HG03066 (cell line): ENCODE measurements around the gene NIFK.
"Not testable (repeated sequence)": the region's sequence is repeated elsewhere in the genome, so short reads cannot be mapped to it uniquely, and the experiment has no call there.

Source experiments
- ATAC-seq: cut with Tn5 transposase; IDR thresholded peaks from one replicate; pipeline ENCODE4 v1.9.1; 2021; ENCODE audit warnings: low read depth; ENCODE audit not compliant: unreplicated experiment

The NIFK gene

GRCh38 chr2:121697108-121697631, 39.5 kb downstream of the NIFK start:
- ATAC-seq, result no peak

DNA sequence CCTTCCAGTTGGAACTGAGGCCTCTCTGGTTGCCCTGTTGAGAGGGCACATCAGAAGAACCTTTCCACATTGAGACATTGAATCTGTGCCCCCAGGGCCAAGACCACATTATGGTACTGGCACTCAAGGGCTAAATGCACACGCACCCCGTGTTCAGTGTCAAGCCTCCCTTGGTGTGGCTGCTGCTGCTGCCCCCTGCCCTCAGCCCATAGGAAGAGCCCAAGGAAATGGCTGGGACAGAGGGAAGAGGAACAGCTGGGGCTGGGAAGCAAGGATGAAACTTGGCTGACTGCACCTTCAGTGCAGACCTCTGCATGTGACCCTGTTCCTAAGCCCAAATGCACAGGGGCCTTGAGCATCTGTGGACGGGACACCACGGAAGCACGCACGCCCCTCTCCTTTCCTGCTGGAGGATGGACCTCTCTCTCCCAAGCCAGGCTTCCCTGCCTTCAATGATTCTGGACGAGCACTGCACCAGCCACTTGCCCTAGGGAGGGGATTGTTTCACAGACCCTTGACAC, 40.2 kb downstream of the NIFK start:
- no peak for ATAC-seq

- ATAC-seq, result no peak
Measured at GRCh38 chr2:121695171-121695451, 41.6 kb downstream of the NIFK start.

- ATAC-seq, result no peak
Measured at GRCh38 chr2:121694398-121695170, 42.1 kb downstream of the NIFK start.

DNA sequence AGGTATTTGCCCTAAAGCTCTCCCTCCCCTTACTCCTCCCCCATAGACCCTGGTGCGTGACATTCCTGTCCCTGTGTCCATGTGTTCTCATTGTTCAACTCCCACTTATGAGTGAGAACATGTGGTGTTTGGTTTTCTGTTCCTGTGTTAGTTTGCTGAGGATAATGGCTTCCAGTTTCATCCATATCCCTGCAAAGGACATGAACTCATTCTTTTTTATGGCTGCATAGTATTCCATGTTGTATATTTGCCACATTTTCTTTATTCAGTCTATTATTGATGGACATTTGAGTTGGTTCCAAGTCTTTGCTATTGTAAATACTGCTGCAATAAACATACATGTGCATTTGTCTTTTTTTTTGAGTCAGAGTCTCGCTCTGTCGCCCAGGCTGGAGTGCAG, 46.1 kb downstream of the NIFK start:
- not testable (repeated sequence) for ATAC-seq

DNA sequence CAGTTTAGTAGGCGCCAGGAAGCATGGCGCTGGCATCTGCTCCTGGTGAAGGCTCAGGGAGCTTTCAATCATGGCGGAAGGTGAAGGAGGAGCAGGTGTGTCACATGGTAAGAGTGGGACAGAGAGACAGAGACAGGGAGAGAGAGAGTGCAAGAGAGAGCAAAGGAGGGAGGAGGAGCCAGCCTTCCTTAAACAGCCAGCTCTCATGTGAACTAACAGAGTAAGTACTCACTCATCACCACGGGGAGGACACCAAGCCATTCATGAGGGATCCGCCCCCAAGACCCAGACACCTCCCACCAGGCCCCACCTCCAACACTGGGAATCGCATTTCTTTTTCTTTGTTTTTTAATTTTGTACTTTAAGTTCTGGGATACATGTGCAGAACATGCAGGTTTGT, 46.6 kb downstream of the NIFK start:
- no peak for ATAC-seq

DNA sequence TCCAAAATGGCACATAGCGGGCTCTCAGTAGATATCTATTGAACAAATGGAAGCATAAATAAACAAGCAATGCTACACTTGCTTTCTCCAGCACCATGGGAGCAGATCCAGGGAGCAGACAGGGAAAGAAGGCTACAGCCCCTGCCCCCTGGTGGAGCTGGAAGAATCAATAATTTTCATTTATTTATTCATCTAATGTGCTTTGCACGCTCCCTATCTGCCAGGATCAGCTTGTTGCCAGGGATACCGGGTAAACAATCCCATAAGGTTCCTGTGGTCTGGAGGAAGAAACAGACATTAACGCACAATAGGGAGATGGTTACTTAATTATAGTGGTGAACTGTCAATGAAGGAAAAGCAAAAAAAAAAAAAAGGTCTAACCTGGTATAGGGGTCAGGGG, 47.3 kb downstream of the NIFK start:
- ATAC-seq, result no peak

GRCh38 chr2:121688820-121689219, 47.9 kb downstream of the NIFK start:
- no peak for ATAC-seq

- no peak for ATAC-seq
Measured at GRCh38 chr2:121686902-121687301, 49.8 kb downstream of the NIFK start.

GRCh38 chr2:121686218-121686617, 50.5 kb downstream of the NIFK start:
- no peak for ATAC-seq

DNA sequence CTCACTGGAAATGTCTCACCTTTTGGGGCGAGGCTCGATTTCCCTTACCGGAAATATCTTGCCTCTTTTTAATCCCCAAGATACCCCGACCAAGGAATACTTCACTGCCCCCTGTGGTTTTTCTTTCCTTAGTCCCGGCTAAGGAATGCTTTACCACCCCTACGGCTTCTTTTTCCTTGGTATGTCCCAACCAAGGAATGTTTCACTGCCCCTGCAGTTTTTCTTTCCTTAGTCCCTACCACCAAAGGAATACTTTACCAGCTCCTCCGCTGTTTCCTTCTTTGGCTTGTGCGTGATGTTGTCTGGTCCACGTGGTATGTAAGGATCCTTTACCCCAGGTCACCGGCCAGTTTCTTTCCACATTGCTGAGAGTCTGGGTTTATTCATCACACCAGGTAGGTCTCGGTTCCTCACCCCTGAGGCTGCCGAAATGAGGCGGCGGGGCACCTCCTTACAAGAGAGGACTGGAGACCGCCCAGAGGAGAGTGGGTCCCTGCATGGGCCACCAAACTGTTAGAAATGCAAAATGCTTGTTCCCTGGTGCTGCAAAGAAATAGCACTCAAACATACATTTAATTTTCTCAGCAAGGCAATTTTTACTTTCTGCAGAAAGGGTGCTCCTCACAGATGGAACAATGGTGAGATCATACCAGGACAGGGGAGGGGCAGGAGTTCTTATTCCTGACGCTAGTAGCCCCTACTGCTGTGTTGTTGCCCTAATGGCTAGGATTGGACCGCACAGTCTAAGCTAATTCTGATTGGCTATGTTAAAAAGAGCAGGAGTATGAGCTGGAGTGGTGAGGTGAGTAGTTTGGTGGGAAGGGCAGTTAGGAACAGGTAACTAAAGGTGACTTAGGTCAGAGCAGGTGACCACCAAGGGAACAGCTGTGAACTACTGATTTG, 54.0 kb downstream of the NIFK start:
- ATAC-seq, result no peak

DNA sequence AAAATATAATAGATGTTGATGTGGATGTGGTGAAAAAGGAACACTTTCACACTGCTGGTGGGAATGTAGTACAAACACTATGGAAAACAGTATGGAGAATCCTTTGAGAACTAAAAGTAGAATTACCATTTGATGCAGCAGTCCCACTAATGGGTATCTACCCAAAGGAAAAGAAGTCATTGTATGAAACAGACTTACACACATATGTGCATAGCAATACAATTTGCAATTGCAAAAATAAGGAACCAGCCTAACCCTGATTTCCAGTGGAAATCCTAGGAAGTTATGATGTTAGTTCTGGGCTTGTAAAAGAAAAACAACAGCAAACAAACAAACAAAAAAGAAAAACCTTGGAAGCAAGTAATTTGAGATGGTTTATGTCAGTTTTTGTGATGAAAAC, 58.8 kb downstream of the NIFK start:
- no peak for ATAC-seq
